ENCODE data around the gene LAMC2.

LAMC2 gene

DNA sequence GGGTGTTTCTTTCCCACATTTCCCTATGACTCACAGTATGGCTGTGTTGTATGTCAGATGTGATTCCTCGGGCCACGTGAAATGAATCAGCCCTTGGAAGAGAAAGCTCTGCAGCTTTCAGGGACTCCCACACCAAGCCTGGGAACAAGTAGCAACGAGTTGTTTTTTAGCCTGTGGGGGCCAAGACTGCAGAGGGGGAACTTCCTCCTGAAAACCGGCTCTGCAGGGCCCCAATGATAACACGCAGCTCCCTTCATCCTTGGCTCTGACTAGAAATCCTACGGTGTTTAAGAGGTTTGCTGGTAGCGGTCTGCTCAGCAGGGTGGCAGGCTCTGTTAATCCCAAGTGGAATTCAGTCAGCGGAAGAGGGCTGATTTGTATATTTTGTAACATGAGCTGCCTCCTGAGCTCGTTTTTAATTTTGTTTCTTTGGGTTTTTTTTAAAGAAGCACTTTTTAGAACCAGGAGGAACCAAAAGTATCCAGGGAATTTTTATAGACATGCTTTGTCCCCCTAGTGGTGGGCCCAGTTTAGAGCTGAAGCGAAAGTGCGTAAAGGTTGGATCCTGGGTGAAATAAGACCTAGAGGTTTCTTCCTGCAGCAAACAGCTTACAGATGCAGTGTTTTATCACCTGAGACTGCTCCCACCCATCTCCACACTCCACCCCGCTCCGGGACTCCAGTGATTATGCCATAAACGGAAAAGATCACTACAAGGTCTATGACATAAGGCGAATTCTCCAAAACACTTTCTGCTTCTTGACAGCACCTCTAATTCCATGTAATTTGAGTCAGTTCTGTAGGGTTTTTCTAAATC lies 48.8 kb downstream of the LAMC2 start:
- DNase-seq (ENCODE audit: low spot score): peak; percentile 97
- ChIA-PET POLR2A (ENCODE audit: low non-redundant PET) (no interaction called here), CTCF (interaction anchor here (0.6 to 1.4 kb wide), 18 partner anchors 9 to 1626 kb away, joined by 3 to 9 read pairs (median 4); no protein-coding TSS in a partner anchor)
- peak overlapping the region; percentile 92 for H3K27ac ChIP-seq
- TF ChIP-seq, protein P1, sequence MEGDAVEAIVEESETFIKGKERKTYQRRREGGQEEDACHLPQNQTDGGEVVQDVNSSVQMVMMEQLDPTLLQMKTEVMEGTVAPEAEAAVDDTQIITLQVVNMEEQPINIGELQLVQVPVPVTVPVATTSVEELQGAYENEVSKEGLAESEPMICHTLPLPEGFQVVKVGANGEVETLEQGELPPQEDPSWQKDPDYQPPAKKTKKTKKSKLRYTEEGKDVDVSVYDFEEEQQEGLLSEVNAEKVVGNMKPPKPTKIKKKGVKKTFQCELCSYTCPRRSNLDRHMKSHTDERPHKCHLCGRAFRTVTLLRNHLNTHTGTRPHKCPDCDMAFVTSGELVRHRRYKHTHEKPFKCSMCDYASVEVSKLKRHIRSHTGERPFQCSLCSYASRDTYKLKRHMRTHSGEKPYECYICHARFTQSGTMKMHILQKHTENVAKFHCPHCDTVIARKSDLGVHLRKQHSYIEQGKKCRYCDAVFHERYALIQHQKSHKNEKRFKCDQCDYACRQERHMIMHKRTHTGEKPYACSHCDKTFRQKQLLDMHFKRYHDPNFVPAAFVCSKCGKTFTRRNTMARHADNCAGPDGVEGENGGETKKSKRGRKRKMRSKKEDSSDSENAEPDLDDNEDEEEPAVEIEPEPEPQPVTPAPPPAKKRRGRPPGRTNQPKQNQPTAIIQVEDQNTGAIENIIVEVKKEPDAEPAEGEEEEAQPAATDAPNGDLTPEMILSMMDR (conservative IDR thresholded peaks at IDR 0.05; ENCODE audit: low read depth): peak; percentile 70

DNA sequence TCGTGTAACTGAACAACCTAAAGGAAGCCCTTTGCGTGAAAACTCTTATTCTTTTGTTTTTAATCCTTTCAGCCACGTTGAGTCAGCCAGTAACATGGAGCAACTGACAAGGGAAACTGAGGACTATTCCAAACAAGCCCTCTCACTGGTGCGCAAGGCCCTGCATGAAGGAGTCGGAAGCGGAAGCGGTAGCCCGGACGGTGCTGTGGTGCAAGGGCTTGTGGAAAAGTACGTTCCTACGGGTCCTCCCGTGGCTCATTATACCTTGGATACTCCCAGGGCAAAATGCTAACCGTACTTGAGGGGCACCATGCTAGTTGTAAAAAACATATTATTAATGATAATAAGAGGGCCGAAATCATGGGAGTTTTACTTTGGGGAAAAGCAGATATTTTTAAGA lies 49.4 kb downstream of the LAMC2 start:
- TF ChIP-seq, protein P1 (conservative IDR thresholded peaks at IDR 0.05; ENCODE audit: low read depth): no peak
- POLR2A ChIA-PET (ENCODE audit: low non-redundant PET): no interaction called here
- H3K27ac ChIP-seq: peak overlapping the region; percentile 92
- CTCF ChIA-PET: interaction anchor here (0.6 to 1.4 kb wide), 11 partner anchors 9 to 398 kb away, joined by 3 to 9 read pairs (median 4); no protein-coding TSS in a partner anchor
- DNase-seq (ENCODE audit: low spot score): no peak

DNA sequence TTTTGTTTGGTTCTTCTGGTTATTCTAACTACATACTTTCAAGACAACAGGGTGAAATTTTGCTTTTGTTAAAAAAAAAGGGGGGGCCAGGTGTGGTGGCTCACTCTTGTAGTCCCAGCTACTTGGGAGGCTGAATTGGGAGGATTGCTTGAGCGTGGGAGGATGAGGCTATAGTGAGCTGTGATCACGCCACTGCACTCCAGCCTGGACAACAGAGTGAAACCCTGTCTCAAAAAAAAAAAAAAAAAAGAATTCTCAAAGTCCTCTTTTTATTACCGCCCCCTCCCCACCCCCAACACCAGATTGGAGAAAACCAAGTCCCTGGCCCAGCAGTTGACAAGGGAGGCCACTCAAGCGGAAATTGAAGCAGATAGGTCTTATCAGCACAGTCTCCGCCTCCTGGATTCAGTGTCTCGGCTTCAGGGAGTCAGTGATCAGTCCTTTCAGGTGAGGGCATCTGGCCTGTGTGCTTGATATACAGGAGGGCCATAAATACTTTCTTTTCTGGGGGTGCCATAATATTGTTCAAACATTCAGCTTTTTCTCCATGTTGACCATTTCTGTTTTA lies 50.2 kb downstream of the LAMC2 start:
- TF ChIP-seq, protein P1 (conservative IDR thresholded peaks at IDR 0.05; ENCODE audit: low read depth): no peak
- no peak for DNase-seq (ENCODE audit: low spot score)
- peak overlapping the region; percentile 52 for H3K27ac ChIP-seq
- ChIA-PET POLR2A (ENCODE audit: low non-redundant PET) (no interaction called here), CTCF (interaction anchor here (0.6 kb wide), 1 partner anchor 20 kb away, joined by 8 read pairs; no protein-coding TSS in a partner anchor)

DNA sequence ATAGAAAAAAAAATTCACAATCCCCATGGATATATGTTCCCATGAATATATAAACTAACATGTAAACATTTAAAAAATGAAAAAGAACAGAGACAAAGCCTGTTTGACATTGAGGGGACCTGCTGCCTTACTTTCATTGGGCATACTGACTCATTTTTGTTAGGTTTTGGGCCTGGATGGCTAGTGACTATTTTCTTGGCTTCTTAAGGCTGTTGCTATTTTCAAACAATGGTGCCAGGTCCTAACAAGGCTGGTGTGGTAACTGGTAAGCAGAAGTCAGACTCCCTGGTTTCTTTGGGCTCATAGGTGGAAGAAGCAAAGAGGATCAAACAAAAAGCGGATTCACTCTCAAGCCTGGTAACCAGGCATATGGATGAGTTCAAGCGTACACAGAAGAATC lies 51.0 kb downstream of the LAMC2 start:
- no peak overlapping the region for H3K27ac ChIP-seq
- TF ChIP-seq, protein P1 (conservative IDR thresholded peaks at IDR 0.05; ENCODE audit: low read depth): no peak
- no peak for DNase-seq (ENCODE audit: low spot score)
- ChIA-PET CTCF (interaction anchor here (0.7 kb wide), 1 partner anchor 33 kb away, joined by 3 read pairs; no protein-coding TSS in a partner anchor), POLR2A (ENCODE audit: low non-redundant PET) (no interaction called here)

DNA sequence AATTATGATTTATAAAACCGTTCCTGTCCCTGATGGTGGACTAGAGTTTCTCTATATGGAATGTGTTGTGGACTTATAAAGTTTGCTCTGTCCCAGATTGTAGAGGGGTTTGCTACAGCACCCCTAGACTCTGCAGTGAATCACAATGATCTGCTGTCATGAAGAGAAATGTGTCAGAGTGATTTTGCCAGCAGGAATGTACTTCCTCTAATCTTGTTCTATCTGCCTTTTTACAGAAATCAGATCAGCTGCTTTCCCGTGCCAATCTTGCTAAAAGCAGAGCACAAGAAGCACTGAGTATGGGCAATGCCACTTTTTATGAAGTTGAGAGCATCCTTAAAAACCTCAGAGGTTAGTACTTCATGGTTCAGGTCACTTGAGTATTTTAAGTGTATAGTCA lies 52.0 kb downstream of the LAMC2 start:
- CTCF ChIA-PET: interaction anchor here (0.7 kb wide), 1 partner anchor 32 kb away, joined by 3 read pairs; no protein-coding TSS in a partner anchor
- no peak for DNase-seq (ENCODE audit: low spot score)
- TF ChIP-seq, protein P1 (conservative IDR thresholded peaks at IDR 0.05; ENCODE audit: low read depth): no peak
- H3K27ac ChIP-seq: no peak overlapping the region
- POLR2A ChIA-PET (ENCODE audit: low non-redundant PET): no interaction called here

DNA sequence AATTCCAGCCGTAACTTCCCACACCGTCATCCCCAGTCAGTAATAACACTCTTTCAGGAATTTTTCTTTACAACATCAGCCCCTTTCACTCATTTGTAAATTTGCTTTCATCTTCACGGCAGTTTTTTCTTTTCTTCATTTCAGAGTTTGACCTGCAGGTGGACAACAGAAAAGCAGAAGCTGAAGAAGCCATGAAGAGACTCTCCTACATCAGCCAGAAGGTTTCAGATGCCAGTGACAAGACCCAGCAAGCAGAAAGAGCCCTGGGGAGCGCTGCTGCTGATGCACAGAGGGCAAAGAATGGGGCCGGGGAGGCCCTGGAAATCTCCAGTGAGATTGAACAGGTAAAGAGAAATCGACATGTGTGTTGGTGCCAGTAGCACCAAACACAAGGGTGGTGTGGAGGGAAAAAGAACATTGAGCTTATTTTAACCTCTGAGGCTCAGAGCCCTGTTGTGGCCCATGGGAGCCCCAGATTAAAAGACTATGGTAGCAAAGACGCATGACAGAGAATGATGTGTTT lies 53.2 kb downstream of the LAMC2 start:
- DNase-seq (ENCODE audit: low spot score): no peak
- CTCF ChIA-PET: interaction anchor here (0.6 to 0.7 kb wide), 4 partner anchors 13 to 230 kb away, joined by 3 read pairs; no protein-coding TSS in a partner anchor
- TF ChIP-seq, protein P1 (conservative IDR thresholded peaks at IDR 0.05; ENCODE audit: low read depth): no peak

More for the DNA sequence above, 53.2 kb downstream of the LAMC2 start:
- H3K27ac ChIP-seq: no peak overlapping the region
- POLR2A ChIA-PET (ENCODE audit: low non-redundant PET): no interaction called here
